Colon (tissue), 2 donors: ENCODE measurements around the gene SUSD5.

Source experiments
- FAIRE-seq: peaks from 2 replicates; lab custom pipeline; 2012; peaks lifted over from hg19 to GRCh38; lab: Jason Lieb, UNC
- donor health status: control.
- donor health status: control.

Gene SUSD5

GRCh38 chr3:33218446-33219174, at the start of gene SUSD5:
SUSD5 (minus strand) TSS chr3:33218810; CDS start chr3:33218797, 13 bp downstream.
- no peak for FAIRE-seq

- FAIRE-seq = no peak
These were observed 41.5 kb upstream of the SUSD5 start for GRCh38 chr3:33260104-33260503.

- no peak for FAIRE-seq
These were observed 37.6 kb upstream of the SUSD5 start for GRCh38 chr3:33256249-33256648.

DNA sequence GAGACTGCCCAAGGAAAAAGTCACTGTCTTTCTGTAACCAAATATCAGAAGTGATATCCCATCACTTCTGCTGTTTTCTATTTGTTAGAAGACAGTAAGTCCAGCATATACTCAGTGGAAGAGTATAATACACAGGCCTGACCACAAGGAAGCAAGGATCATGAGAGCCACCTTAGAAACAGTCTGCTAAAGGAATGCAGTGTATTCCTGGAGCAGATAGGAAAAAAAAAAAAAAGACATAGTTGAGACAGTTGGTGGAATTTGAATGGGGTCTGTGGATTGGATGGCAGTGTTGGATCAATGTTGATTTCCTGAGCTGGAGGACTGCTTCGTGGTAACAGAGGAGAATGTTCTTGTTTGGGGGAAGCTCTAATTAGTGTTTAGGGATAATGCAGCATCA, 32.1 kb upstream of the SUSD5 start:
- FAIRE-seq = no peak

GRCh38 chr3:33246786-33247185, 28.2 kb upstream of the SUSD5 start:
- no peak for FAIRE-seq

- no peak for FAIRE-seq
These were observed 21.7 kb upstream of the SUSD5 start for GRCh38 chr3:33240261-33240660.

- FAIRE-seq = no peak
These were observed 20.3 kb upstream of the SUSD5 start for GRCh38 chr3:33238923-33239322.

DNA sequence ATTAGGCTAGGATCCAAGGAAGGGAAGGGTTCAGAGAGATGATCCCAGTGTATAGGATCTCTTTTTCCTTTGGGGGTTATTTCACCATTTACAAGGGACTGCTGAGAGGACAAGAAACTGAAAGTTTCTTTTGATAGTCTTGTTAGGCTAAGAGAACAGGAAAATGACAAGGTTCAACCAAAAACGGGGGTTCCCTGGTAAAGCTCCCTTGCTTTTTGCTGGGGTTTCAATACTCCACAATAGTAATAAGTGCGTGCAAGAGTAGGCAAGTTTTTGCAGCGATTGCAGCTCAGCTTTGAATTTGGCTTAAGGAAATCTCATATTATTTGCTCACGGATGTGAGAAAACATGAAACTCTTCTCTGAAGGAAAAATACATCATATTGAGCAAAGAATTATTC, 18.8 kb upstream of the SUSD5 start:
- no peak for FAIRE-seq

DNA sequence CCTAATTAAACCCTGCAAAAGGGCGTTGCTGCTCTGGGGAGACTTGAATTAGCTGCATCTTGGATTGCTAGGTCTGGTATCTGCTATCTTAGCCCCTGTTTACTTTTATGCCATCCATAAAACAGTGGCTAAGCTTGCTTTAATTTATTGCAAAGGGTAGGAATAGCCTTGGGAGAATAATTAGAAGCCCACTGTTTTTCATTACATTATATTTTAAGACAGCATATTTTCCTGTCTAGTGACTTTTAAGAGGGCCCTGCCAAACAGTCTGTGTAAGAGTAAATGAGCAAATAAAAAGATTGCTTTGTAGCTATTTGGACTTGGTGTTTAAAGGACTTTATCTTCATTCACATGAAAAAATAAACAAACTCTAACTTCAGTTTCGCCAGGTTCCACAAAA, 17.4 kb upstream of the SUSD5 start:
- no peak for FAIRE-seq

DNA sequence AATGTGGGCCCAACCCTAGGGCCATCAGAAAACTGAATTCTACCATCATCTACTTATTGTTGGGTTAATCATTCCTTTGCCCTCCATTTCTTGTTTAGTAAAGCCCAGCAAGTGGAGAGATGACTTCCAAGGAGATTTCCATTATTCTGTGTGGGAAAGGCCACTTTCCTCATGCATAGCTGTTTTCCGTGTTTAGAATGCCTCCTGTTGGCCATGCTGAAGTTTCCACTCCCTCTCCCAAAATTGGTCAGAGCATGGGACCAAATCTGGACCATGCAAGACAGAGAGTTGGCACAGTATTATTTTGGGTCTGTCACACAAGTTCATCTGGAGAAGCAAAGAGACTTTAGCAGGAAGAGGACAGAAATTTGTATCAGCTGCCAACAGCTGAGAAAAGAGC, 15.3 kb upstream of the SUSD5 start:
- FAIRE-seq = no peak

- no peak for FAIRE-seq
These were observed 13.3 kb upstream of the SUSD5 start for GRCh38 chr3:33231756-33232465.

- FAIRE-seq = no peak
These were observed 11.3 kb upstream of the SUSD5 start for GRCh38 chr3:33229947-33230346.

- FAIRE-seq = no peak
These were observed 10.5 kb upstream of the SUSD5 start for GRCh38 chr3:33229066-33229465.

GRCh38 chr3:33221241-33221640, 2.6 kb upstream of the SUSD5 start:
- no peak for FAIRE-seq

- no peak for FAIRE-seq
These were observed 521 bp upstream of the SUSD5 start for GRCh38 chr3:33219175-33219487.

- no peak for FAIRE-seq
These were observed 654 bp downstream of the SUSD5 start for GRCh38 chr3:33217866-33218445.

DNA sequence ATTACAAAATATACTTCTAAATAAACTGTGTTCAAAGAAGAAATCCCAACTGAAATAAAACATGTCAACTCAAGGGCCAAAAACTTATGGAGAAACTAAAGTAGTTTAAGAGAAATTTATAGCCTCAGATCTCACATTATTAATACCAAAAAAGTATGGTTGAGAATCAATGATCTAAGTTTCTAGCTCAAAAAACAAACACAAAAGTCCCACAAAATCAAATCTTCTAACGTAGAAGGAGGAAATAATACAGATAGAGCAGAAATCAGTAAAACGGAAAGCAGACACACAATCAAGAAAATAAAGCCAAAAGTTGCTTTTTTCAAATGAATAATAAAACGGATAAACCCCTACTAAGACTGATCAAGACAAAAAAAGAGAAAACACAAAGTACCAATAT, 2.9 kb downstream of the SUSD5 start:
- FAIRE-seq = no peak

- FAIRE-seq = no peak
These were observed 6.2 kb downstream of the SUSD5 start for GRCh38 chr3:33212406-33212805.

DNA sequence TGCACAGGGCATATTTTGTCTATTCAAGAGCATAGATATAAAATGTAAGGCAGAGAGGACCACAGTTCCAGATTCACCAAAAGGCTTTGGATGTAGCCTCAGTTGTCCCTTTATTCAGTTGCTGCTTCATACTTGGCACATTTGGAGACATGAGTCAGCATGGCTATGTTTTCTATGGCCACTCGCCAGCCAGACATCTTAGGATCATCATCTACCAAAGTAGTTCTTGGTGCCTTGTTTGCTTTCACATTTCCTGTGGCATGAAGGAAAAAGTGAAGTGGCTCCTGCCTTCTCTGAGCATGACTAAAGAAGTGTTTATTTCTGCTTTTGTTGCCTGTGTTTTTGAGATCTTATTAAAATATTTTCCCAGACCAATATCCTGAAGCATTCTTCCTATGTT, 7.2 kb downstream of the SUSD5 start:
- FAIRE-seq = no peak

GRCh38 chr3:33209357-33209756, 9.3 kb downstream of the SUSD5 start:
- no peak for FAIRE-seq

DNA sequence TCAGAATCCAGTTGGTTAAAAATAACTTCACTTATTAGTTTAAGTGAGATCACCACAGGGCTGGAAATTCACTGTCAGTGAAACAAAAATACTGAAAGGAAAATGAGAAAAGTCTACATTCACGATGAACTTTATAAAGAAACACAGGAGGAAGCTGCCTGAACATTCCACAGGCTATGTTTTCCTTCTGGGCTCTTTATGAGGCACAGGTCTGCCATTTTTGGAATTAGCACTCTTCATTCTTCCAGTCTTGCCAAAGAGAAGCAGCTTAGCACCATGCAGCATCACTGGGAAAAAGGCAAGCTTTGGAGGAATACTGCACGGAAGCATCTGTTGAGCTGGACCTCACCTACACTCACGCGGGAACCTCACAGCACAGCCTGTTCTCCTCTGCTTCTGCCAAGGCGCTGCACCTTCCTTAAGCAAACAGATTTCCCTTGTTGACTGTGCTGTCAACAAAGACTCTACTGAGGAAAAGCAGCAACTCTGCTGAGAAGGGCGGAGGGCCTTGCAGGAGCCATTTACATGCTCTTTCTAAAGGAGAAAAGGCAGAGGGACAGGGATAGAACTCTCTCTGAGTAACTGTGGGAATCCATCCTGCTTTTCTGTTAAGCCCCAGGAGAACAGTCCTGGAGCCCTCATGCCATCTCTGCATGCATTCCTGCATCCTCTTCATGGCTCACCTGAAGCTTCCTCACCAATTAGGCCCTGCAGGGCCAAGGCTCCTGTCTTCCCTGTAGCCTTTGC, 15.7 kb downstream of the SUSD5 start:
- no peak for FAIRE-seq

- FAIRE-seq = no peak
These were observed 17.4 kb downstream of the SUSD5 start for GRCh38 chr3:33201195-33201594.

- FAIRE-seq = no peak
These were observed 22.1 kb downstream of the SUSD5 start for GRCh38 chr3:33196538-33196937.
